DND-41 (cell line): ENCODE results near the gene SLC16A10.

Source experiments
- EZH2 ChIP-seq: IDR thresholded peaks from 3 replicates; pipeline ENCODE4 v1.6.1; 2012; ENCODE audit warnings: borderline replicate concordance, low read depth, mild to moderate bottlenecking, moderate library complexity, low read length, inconsistent platforms; ENCODE audit not compliant: severe bottlenecking
- TF ChIP-seq, protein P1 (sequence below): IDR thresholded peaks from 2 replicates; pipeline ENCODE4 v1.5.1; 2012; ENCODE audit warnings: borderline replicate concordance, low read length, moderate library complexity, mild to moderate bottlenecking; ENCODE audit not compliant: poor library complexity, severe bottlenecking; ENCODE audit errors: extremely low read depth

DNA sequence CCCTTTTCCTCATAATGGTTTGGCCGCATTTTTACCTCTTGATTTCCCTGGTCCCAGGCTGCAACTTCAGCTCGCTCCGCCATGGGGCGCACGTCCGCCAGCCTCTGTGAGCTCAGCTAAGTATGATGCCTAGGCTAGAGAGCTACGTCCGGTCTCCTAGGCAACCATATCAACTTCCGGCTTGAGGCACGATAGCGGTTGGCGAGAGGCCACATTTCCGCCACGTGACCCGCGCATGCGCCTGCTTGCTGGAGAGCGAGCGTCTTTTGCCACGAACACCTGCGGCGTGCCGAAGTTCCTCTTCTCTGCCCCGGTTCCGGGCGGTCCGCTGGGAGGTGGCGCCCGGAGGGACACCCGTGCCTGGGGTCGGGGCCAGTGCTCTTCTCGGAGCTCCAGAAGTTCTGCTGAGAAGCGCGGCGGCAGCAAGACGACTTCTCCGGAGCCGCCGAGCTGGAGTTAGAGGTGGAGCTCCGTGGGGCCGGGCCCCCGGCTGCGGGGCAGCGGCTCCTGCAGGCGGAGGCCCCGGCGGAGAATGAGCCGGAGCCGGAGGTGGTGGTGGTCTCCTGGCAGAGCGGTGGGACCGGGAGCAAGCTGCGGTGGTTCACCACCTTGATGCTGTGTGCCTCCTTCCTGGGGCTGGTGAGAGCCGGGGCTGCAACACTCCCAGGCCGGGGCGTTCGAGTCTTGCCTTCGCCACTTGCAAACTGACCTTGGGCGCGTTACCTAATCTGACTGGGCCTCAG is 172.0 kb downstream of the SLC16A10 start:
- TF ChIP-seq, protein P1, sequence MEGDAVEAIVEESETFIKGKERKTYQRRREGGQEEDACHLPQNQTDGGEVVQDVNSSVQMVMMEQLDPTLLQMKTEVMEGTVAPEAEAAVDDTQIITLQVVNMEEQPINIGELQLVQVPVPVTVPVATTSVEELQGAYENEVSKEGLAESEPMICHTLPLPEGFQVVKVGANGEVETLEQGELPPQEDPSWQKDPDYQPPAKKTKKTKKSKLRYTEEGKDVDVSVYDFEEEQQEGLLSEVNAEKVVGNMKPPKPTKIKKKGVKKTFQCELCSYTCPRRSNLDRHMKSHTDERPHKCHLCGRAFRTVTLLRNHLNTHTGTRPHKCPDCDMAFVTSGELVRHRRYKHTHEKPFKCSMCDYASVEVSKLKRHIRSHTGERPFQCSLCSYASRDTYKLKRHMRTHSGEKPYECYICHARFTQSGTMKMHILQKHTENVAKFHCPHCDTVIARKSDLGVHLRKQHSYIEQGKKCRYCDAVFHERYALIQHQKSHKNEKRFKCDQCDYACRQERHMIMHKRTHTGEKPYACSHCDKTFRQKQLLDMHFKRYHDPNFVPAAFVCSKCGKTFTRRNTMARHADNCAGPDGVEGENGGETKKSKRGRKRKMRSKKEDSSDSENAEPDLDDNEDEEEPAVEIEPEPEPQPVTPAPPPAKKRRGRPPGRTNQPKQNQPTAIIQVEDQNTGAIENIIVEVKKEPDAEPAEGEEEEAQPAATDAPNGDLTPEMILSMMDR, result peak; percentile 98
- TF ChIP-seq EZH2, result no peak
